Gastroesophageal sphincter (tissue), 3 donors: ENCODE results near the gene CSGALNACT2.

Experiments
- CTCF ChIP-seq, 4 experiments: fragments of 200-600 bp in 2 of 4; fragments of 450-650 bp in 2 of 4; sonication (generic) in 1 of 4; IDR thresholded peaks; one replicate each; pipeline ENCODE4 v1.5.1; 2017 to 2019; ENCODE audit warnings: antibody characterized with exemption in 4 of 4, mild to moderate bottlenecking in 2 of 4, moderate library complexity in 2 of 4
- POLR2A ChIP-seq, 2 donors: fragments of 450-650 bp; IDR thresholded peaks; one replicate each; pipeline ENCODE4 v1.6.1; 2017; ENCODE audit warnings: antibody characterized with exemption in 2 of 2, mild to moderate bottlenecking in 2 of 2, moderate library complexity in 1 of 2
- POLR2AphosphoS5 ChIP-seq: sonication (generic); formaldehyde crosslinking; IDR thresholded peaks from one replicate; pipeline ENCODE4 v1.6.1; 2017; ENCODE audit warnings: antibody characterized with exemption

GRCh38 chr10:43198682-43199005, 60.4 kb downstream of the CSGALNACT2 start:
- TF ChIP-seq POLR2A (IDR thresholded peaks at IDR 0.05), result no peak
- TF ChIP-seq CTCF (IDR thresholded peaks at IDR 0.05), result no peak
- TF ChIP-seq POLR2AphosphoS5, result no peak
